GM12873 (cell line): Measurements from ENCODE around the gene MRPL20.

ENCODE experiments used
- TF ChIP-seq, protein P1 (sequence below): IDR thresholded peaks from 2 replicates; pipeline ENCODE4 v1.5.1; 2012; ENCODE audit warnings: low read depth, mild to moderate bottlenecking, moderate library complexity, low read length, control low read depth; ENCODE audit not compliant: insufficient read depth; ENCODE audit errors: missing control alignments

Gene MRPL20

DNA sequence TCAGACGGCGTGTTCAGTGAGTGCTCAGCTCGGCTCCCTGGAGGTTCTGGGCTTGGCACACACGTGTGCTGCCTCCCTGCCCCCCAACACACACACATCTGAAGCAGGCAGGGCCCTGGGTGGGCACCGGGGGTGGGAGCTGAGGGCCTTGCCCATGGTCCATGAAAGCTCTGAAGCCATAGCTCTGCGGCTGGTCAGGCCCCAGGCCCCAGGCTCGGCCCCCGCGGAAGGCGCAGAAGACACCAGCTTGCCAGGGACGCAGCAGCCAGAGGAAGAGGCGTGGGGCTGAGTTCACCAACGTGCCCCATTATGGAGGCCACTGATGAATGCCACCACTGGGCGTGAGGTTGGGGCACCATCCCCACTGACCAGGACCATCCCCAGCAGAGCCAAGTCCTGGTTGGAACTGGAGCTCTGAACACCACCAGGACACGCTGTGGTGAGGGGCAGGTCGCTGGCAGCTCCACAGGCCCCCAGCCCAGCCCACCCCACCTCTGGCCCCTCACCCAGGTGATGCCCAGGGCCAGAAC is 36.3 kb downstream of the MRPL20 start:
- TF ChIP-seq, protein P1, sequence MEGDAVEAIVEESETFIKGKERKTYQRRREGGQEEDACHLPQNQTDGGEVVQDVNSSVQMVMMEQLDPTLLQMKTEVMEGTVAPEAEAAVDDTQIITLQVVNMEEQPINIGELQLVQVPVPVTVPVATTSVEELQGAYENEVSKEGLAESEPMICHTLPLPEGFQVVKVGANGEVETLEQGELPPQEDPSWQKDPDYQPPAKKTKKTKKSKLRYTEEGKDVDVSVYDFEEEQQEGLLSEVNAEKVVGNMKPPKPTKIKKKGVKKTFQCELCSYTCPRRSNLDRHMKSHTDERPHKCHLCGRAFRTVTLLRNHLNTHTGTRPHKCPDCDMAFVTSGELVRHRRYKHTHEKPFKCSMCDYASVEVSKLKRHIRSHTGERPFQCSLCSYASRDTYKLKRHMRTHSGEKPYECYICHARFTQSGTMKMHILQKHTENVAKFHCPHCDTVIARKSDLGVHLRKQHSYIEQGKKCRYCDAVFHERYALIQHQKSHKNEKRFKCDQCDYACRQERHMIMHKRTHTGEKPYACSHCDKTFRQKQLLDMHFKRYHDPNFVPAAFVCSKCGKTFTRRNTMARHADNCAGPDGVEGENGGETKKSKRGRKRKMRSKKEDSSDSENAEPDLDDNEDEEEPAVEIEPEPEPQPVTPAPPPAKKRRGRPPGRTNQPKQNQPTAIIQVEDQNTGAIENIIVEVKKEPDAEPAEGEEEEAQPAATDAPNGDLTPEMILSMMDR: no peak

DNA sequence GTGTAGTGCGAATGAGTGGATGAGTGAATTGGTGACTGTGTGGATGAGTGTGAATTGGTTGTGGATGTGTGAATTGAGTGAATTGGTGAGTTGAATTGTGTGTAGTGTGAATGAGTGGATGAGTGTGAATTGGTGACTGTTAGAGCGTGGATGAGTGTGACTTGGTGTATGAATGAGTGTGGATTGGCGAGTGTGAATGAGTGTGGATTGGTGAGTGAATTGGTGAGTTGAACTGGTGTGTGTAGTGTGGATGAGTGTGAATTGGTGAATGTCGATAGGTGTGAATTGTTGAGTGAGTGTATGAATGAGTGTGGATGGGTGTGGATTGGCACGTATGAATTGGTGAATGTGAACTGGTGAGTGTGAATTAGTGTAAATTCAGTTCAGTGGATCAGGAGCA is 39.8 kb downstream of the MRPL20 start:
- TF ChIP-seq, protein P1: no peak

DNA sequence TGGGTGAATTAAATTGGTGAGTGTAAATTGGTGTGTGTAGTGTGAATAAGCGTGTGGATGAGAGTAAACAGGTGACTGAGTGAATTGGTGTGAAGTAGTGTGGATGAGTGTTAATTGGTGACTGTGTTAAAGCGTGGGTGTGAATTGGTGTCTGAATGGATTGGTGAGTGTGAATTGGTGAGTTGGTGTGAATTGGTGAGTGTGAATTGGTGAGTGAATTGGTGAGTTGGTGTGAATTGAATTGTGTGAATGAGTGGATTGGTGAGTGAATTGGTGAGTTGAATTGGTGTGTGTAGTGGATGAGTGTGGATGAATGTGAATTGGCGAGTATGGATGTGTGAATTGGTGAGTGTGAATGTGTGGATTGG is 40.4 kb downstream of the MRPL20 start:
- TF ChIP-seq, protein P1: no peak

DNA sequence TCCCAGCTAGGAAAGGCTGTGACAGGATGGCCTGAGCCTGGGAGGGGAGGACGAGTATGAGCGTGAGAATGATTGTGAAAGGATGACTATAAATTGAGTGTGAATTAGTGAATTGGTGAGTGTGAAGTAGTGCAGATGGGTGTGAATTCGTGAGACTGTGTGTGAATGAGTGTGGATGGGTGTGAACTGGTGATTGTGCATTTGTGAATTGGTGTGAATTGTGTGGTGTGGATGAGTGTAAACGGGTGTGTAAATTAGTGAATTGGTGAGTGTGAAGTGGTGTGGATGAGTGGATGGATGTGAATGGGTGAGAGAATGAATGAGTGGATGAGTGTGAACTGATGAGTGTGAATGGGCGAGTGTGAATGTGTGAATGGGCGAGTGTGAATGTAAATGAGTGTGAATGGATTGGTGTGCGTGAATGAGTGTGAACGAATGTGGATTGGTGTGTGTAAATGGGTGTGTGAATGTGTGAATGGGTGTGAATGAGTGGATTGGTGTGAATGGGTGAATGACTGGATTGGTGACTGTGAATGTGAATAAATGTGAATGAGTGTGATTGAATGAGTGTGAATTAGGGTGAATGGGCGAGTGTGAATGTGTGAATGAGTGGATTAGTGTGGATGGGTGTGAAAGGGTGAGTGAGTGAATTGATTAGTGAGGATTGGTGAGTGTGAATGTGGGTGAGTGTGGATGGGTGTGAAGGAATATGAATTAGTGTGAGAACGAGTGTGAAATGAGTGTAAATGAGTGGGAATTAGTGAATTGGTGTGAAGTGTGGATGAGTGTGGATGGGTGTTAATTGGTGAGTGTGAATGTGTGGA is 41.0 kb downstream of the MRPL20 start:
- TF ChIP-seq, protein P1: no peak

DNA sequence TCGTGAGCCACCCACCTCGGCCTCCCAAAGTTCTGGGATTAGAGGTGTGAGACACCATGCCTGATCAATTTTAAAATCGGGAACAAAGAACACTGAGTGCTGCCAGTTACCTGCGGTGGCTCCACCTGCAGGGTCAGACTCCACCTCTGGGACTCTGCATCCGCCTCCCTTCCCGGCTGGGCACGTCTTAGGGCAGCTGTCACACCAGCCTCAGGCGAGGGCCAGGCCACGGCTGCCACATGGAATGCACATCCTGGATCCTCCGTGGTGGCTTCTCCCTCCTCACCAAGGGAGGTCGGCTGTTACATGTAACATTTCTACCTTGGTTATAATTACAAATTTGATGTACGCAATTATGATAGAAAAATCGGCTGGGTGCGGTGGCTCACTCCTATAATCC is 42.8 kb downstream of the MRPL20 start:
- TF ChIP-seq, protein P1: no peak

DNA sequence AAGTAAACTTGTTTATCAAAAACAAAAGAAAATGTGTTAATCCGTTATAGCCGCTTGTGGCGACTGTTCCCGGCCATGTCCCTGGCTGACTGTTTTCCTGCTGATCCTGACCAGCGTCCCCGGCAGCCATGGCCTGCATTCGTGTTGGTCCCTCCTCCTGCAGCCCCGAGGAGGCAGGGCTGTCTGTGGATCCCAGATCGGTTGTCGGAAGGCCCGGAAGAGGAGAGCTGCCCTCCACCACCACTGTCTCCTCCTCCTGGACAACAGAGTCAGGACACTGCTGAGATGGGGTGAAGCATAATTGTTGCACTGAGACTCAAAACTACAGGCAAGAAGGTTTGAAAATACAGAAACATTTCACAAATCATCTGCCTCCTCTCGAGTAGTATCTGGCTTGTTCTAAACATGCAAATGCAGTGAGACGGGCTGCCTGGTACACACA is 45.1 kb downstream of the MRPL20 start:
- TF ChIP-seq, protein P1: no peak

DNA sequence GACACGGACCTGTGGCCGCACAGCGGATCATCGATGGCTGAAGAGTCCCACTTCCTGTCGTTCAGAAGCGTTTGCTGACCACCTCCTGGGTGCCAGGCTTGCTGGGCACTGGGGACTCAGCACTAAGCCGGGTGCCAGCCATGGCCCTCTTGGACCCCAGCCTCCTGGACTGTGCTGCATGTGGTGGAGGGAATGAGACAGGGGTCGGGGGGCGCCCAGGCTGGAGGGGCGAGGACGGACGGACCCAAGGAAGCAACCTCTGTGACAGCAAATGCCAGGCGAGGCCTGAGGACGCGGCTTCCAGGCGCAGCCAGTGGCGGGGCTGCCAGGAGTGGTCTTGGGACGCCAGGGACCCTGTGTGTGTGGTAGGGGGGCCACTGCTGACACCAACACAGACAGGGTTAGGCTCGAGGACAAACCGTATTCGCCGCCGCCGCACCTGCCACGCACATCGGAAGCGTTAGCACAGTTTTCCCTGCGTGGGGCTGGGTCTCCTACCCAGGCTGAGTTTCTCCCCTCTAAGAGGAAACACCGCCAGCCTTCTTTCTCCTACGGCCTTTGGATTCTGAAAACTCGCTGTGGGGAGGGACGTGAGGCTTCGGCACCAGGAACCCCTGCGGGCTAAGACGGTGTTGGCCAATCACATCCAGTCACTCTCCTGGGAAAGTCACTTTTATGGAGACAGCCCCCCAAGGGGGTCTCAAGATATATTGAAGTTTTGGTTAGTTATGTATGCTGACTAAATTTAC is 45.7 kb downstream of the MRPL20 start:
- TF ChIP-seq, protein P1: no peak
